HG03135 (cell line): ENCODE results near the gene ITCH.
"Not testable (repeated sequence)": the region's sequence is repeated elsewhere in the genome, so short reads cannot be mapped to it uniquely, and the experiment has no call there.

Experiments used
- ATAC-seq: cut with Tn5 transposase; IDR thresholded peaks from one replicate; pipeline ENCODE4 v1.9.1; 2021; ENCODE audit warnings: mild to moderate bottlenecking, moderate library complexity; ENCODE audit not compliant: unreplicated experiment

ITCH gene

DNA sequence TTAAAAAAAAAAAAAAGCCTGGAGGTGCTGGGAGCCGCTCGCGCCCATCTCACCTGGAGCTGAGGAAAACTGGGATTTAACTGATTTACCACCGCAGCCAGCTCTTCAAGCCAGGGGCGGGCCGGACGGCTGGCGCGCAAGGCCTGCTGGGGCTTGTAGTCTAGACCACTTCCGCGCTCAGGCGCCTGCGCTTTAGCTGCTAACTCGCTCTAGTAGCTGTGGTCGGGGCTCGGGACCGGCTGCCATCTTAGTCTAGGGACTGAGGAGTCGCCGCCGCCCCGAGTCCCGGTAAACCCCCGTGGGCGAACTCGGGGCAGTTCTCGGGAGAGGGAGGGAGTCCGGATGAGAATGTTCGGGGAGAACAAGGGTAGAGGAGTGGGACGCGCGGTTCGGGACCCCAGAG lies at the start of gene ITCH:
TSS of gene ITCH (plus strand) at position 212 of the 403 bp plus-strand sequence. CDS start 30,539 bp downstream, outside the sequence.
- peak; percentile 94 for ATAC-seq

DNA sequence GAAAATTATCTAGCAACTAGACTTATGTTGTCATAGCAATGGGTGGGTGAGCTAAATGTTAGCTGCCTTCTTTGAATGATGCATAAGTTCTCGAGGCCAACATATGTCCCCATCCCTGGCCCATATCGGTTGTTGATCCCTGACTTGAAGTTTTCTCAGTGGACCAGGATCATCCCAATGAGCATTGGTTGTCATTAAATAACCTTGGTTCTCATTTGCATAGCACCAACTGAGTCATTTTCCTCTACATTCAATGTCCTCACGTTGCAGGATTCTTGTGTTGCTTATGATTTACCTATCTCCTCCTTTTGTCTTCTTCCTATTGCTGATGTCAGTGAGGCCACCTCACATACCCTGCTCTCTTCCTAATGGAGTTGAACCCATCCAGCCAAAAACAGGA lies 47.8 kb upstream of the ITCH start:
- no peak for ATAC-seq

DNA sequence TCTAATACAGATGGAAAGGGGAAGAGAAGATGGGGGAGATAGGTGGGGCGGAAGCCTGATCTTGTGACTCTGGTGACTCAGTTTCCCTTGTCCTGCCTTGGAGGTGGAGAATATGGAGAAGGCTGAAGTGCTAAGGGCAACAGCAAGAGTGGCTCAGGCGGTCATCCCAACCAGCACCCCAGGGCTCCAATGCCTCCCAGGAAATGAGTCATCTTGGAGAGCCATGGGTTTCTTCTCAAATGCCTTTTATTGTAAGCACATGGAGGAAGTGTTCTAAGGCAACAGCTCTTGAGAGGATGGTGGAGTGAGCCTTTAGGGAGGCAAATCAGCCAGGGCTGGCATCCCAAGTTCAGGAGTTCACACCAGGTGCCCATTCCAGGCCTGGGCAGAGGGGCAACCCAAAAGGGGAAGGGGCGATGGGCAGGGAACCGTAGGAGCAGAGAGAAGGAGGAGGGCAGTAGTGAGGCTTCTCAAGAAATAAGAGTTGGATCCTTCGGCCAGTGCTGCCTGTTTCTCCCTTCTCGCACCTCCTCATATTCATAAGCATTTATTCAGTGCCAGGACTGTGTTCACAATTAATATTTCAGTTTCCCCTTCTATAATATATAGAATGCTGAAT lies 46.8 kb upstream of the ITCH start:
- no peak for ATAC-seq

DNA sequence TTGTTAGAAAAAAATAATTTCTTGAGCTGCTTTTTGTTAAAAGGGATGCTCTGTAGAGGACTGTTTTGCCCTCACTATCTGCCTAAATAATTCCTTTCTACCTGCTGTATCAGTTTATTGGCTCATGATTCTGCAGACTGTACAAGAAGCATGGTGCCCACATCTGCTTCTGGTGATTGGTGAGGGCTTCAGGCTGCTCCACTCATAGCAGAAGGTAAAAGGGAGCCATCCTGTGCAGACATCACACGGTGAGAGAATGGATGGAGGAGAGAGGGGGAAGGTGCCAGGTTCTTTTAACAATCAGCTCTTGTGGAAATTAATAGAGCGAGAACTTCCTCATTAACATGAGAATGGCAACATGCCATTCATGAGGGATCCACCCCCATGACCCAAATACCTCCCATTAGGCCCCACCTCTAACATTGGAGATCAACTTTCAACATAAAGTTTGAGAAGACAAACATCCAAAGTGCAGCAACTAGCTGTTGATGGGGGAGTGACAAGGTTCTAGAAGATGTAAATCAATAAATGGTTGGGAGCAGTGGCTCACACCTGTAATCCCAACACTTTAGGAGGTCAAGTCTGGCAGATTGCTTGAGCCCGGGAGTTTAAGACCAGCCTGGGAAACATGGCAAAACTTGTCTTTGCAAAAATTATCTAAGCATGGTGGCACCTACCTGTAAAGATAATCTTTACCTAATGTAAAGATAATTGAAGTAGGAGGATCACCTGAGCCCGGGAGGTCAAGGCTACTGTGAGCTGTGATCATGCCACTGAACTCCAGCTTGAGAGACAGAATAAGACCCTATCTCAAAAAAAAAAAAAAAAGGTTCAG lies 44.2 kb upstream of the ITCH start:
- no peak for ATAC-seq

DNA sequence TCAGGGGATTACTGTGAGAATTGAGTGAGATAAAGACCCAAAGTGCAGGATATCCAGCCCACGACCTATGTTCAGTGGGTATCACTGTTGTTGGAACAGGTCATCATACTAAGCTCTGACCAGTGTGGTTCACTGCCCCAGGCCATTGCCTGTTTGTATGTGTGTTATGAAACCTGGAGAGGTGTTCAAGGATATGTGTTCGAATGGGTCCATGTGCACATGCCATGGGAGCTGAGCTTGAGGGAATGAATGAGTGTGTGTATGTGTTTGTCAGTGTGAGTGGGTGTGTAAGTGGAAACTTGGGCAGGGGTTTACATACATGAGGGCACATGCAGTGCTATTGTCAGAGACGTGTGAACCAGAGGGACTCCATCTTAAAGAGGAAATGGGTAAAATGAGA lies 42.2 kb upstream of the ITCH start:
- no peak for ATAC-seq

DNA sequence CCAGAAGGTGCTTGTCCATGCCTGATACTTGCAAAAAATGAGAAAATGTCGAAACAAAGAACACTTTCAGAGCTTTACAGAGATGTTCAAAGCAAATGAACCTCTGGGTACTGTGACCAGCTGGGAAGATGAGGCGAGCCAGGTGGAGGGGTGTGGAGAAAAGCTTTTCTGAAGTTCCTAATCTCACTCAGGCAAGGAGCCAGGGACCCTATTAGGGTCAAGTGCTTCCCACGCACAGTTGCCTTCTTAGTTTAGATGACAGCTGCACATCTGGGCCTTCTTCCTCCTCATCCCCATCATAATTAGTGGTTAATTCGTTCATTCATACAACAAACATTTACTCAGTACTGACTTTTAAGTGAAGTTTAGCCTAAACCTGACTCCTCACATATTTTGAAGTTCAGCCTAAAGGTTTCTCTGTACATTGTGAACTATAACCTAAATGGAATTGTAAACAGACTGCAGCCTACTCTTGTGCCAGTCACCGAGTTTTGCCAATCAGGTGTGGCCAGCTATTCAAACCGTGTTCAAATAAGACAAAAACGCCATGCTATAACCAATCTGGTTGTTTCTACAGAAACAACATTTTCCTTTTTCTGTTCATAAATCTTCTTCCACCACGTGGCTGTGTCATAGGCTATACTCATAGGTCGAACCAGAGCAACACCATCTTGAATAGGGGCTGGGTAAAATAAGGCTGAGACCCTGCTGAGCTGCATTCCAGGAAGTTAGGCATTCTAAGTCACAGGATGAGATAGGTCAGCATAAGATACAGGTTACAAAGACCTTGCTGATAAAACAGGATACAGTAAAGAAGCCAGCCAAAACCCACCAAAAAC lies 40.6 kb upstream of the ITCH start:
- no peak for ATAC-seq

DNA sequence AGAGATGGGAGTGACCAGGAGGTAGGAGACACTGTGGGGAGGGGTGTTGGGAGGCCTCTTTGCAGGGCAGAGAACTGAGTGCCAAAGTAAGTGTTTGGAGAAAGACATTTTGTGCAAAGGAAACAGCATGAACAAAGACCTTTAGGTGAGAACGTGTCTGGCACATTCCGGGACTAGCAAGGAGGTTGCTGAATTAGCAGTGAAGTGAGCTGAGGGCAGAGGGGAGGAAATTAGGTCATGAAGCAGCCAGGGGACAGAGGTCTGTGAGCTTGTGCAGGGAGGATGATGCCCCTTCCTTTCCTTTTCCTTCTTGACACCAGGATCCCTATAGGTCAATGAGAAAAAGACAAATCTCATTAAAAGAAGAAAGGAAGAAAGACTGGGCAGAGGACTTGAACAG lies 38.5 kb upstream of the ITCH start:
- ATAC-seq, result no peak

DNA sequence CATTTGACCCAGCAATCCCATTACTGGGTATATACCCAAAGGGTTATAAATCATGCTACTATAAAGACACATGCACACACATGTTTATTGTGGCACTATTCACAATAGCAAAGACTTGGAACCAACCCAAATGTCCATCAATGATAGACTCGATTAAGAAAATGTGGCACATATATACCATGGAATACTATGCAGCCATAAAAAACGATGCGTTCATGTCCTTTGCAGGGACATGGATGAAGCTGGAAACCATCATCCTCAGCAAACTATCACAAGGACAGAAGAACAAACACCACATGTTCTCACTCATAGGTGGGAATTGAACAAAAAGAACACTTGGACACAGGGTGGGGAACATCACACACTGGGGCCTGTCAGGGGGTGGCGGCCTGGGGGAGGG lies 34.9 kb upstream of the ITCH start:
- ATAC-seq, result not testable (repeated sequence)

DNA sequence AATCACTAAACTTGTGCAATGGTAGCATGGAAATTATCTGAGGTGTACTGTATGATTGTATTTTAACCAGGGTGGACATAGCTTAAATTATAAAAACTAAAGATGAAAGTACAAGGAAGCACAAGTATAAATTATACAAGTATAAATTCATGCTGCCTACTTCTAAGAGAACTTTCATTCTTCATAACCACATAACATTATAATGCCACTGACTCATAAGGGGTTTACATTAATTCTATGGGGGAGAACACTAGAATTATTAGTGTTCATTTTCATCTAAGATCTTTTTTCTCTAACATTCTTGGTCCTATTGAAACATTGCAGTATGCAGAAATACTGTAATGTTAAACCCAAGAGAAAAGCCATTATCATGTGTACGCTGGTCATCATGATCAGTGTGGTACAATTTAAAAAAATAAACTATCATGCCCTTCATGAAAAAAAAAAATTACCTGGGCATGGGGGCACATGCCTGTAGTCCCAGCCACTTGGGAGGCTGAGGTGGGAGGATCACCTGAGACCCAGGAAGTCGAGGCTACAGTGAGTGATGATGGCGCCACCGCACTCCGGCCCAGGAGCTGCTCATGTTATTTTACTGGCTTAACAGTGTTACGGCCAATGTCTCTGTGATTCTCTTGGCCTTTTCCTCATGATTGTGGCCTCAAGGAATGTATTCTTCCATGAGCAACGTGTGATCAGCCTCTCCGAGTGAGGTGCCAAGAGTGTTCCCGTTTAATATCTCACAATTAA lies 34.0 kb upstream of the ITCH start:
- ATAC-seq, result no peak

DNA sequence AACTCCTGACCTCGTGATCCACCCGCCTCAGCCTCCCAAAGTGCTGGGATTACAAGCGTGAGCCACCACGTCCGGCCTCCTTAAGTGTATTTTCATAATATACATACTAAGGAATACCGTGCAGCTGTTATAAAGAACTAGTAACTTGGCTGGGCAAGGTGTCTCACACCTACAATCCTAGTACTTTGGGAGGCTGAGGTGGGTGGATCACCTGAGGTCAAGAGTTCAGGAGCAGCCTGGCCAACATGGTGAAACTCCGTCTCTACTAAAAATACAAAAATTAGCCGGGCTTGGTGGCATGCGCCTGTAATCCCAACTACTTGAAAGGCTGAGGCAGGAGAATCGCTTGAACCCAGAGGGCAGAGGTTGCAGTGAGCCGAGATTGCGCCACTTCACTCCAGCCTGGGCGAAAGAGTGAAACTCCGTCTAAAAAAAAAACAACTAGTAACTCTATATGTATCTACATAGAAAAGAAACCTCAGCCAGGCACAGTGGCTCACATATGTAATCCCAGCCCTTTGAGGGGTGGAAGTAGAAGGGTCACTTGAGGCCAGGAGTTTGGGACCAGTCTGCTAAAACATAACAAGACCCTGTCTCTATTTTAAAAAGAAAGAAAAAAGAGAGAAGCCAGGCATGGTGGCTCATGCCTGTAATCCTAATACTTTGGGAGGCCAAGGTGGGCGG lies 32.1 kb upstream of the ITCH start:
- not testable (repeated sequence) for ATAC-seq

DNA sequence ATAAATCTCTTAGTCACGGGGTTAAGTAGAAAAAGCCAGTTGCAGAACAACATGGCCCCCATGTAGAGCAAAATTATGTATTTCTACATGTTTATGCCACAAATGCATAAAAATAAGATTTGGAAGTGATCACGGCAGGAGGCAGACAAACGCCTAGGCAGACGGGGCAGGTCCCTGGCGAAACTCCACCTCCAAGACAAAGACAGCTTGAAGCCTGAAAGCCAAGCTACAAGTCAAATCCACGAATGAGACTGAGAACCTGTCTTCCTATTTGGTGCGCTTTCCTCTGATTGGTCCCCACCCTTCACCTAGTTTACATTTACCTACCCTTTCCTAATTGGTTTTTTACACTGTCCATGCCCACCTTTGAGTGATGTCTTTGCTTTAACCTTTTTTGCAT lies 31.2 kb upstream of the ITCH start:
- ATAC-seq, result no peak

DNA sequence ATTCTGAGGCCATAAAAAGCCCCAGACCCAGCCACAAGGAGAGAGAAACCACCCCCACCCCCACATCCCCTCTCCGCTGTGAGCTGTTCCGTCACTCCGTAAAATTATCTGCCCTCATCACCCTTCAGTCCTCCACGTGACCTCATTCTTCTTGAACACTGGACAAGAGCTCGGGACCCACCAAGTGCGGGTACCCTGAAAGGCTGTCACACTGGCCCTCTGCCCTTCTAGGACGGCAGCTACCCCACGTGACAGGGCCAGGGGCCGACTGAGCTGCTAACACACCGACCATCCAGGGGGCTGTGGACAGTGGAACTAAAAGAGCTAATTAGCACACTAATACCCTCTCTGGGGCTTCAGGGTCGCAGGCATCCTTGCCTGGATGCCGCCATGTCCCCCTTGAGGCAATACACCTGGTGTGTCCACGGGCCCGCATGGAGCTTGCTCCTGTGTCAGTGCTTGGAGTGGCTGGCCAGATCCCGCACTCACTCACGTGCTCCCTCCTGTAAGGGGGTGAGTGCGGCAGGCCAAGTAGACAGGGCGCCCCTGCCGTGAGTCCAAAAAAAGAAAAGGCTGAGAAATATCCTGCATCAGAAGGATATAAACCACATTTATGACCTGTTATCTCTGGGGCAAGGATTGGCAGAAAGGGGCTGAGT lies 30.7 kb upstream of the ITCH start:
- no peak for ATAC-seq

DNA sequence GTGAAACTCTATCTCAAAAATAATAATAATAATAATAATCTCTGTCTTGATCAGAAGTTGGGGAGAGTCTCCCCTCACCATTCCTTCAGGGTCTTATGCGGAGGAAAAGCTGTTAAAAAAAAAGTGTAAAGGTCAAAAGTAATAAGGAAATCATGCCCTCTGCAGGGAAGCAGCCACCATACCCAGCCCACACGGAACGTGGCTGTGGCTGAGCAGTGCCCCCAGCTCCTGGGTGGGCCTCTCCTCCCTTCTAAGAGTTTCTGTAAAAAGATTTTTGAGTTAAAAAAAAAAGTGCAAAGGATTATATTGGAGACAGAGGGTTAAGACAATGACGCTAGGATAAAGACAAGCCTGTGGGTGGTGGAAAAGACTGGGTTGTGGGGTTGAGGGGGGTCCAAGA lies 29.3 kb upstream of the ITCH start:
- no peak for ATAC-seq

DNA sequence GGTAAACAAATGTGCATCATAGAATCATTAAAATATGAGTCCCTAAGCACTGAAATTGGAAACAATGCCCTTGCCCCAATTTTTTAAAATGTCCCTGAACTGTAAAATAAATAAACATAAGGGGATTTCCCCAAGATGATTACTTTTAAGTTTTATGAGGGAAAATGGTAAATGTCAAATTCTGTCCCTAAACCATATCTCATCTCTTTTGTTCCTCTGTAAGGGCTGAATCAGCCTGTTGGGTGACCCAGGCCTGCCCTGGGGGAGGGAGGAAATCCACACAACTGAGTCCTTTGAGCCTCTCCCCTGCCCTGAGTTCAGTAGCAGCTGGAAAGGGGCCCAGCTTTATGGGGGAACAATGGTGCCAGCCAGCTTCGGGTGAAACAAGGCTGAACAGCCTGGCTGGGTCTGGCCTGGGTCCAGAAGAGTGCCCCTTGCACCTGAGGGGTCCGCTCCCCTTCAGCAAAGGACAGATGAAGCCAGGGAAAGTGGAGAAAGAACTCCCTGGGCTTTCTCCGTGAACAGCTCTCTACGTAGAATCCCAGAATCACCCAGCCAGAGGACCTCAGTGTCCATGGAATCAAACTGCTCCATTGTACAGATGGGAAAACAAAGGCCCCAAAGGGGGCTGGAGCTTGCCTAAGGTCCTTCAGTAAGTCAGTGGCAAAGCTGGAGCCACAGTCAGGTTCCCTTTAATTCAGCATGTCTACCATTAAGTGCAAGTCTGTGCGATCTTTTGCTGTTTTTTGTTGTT lies 28.2 kb upstream of the ITCH start:
- no peak for ATAC-seq

DNA sequence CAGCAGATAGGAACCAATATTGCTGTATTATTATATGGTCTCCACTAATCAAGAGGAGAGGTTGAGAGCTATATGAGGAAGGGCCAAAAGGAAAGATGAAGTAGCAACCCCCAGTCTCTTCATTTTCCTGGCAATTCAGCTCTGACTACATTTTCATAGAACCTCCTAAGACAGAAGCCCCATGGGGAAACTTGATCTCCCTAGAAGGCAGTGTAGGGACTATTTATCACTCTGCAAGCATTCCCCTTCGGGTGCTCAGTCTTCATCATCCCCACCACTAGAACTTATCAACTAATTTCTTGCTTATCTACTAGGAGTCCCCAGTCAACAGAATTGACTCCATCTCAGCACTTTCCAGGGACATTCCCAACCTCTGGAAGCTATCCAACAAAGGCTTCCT lies 25.5 kb upstream of the ITCH start:
- no peak for ATAC-seq

DNA sequence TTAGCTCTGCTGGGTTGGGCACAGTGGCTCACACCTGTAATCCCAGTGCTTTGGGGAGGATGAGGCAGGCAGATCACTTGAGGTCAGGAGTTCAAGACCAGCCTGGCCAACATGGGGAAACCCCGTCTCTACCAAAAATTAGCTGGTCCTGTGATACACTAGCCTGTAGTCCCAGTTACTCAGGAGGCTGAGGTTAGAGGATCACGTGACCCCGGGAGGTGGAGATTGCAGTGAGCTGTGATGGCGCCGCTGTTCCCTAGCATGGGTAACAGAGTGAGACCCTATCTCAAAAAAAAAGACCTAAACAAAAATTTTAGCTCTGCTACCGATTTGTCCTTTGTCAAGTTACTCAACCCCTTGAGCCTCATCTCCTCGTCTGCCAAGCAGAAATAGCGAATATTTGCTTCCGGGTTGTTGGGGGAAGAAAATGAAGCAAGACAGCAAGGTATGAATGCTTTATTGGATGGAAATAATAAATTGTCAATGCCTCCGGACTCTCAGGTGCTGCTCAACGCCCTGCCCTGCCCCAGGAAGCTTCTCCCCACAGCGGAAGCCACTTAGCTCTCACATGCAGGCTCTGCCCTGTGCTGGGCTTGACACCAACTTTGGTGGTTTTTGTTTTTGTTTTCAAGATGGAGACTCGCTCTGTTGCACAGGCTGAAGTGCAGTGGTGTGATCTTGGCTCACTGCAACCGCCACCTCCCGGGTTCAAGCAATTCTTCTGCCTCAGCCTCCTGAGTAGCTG lies 24.9 kb upstream of the ITCH start:
- no peak for ATAC-seq

DNA sequence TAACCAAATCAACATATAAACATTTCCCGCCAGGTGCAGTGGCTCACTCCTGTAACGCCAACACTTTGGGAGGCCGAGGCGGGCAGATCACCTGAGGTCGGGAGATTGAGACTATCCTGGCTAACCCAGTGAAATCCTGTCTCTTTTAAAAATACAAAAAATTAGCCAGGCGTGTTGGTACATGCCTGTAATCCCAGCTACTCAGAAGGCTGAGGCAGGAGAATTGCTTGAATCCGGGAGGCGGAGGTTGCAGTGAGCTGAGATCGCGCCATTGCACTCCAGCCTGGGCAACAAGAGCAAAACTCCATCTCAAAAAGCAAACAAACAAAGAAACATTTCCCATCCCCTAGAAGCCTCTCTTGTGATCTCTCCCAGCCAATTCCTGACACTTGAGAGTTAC lies 22.3 kb upstream of the ITCH start:
- not testable (repeated sequence) for ATAC-seq

DNA sequence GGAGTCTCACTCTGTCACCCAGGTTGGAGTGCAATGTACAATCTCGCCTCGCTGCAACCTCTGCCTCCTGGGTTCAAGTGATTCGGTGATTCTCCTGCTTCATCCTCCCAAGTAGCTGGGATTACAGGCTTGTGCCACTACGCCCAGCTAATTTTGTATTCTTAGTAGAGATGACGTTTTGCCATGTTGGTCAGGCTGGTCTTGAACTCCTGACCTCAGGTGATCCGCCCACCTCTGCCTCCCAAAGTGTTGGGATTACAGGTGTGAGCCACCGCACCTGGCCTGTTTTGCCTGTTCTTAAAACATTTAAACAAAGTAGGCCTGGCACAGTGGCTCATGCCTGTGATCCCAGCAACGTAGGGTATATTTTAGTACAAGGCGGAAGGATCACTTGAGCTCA lies 21.9 kb upstream of the ITCH start:
- ATAC-seq, result not testable (repeated sequence)
